SK-N-SH (cell line): ENCODE data around the gene NAA10. TPM values are rescaled to one million over a fixed set of nuclear protein-coding genes. Genes with fewer than 3 reads are reported as not detected.
A peak's percentile ranks its signal among the peaks of the same experiment; 100 is the strongest.

Source experiments
- CTCF ChIA-PET: fragments of 300-600, 350-600 bp; formaldehyde crosslinking; extraction: SDS; loops from one replicate; lab custom pipeline; 2021; lab: Yijun Ruan, JAX
- POLR2A ChIA-PET: fragments of 350-600 bp; sonication (Branson Sonifier 250); formaldehyde crosslinking; extraction: SDS; loops from one replicate; lab custom pipeline; 2020; ENCODE audit warnings: antibody characterized with exemption, inconsistent platforms; lab: Yijun Ruan, JAX
- DNase-seq: peaks from one replicate; pipeline ENCODE4 v3.0.0; 2012
- H2AFZ ChIP-seq: fragments of 200-600 bp; sonication (generic); 2 replicates; pipeline ENCODE4 v1.8.1; 2016; ENCODE audit warnings: antibody characterized with exemption, mild to moderate bottlenecking, low read depth
- H3F3A ChIP-seq: fragments of 200-600 bp; sonication (generic); replicated peaks from 2 replicates; pipeline ENCODE3; 2016; ENCODE audit warnings: antibody characterized with exemption, mild to moderate bottlenecking; ENCODE audit not compliant: insufficient read depth
- H3K27ac ChIP-seq, 2 experiments: fragments of 200-500 bp in 1 of 2; fragments of 200-600 bp in 1 of 2; sonication (Bioruptor generic) in 1 of 2; sonication (generic), shearing (Covaris generic) in 1 of 2; 2 replicates each; pipeline versions ENCODE4 v1.5.1 to v1.6.1; 2014 to 2016; ENCODE audit warnings: low read depth in 2 of 2, inconsistent platforms in 1 of 2, low read length in 1 of 2, mild to moderate bottlenecking in 1 of 2, mixed read lengths in 1 of 2
- H3K27me3 ChIP-seq: fragments of 200-600 bp; sonication (generic), shearing (Covaris generic); 2 replicates; pipeline ENCODE4 v1.6.1; 2016; ENCODE audit warnings: mixed run types; ENCODE audit not compliant: insufficient read depth
- H3K36me3 ChIP-seq, 2 experiments: fragments of 200-500 bp in 1 of 2; fragments of 200-600 bp in 1 of 2; sonication (Bioruptor generic) in 1 of 2; sonication (generic) in 1 of 2; replicated peaks in 1 of 2; 2 replicates each; pipeline versions ENCODE3 to v1.5.1; 2014 to 2016; ENCODE audit warnings: low read length in 1 of 2, mild to moderate bottlenecking in 1 of 2; ENCODE audit not compliant: insufficient read depth in 2 of 2, control insufficient read depth in 1 of 2
- H3K4me1 ChIP-seq, 2 experiments: fragments of 200-500 bp in 1 of 2; fragments of 200-600 bp in 1 of 2; sonication (Bioruptor generic) in 1 of 2; sonication (generic), shearing (Covaris generic) in 1 of 2; 2 replicates each; pipeline versions ENCODE4 v1.5.1 to v1.6.1; 2014 to 2016; ENCODE audit warnings: low read depth in 1 of 2, low read length in 1 of 2, mixed run types in 1 of 2; ENCODE audit not compliant: insufficient read depth in 2 of 2, control insufficient read depth in 1 of 2
- H3K4me2 ChIP-seq: fragments of 200-600 bp; sonication (generic), shearing (Covaris generic); 2 replicates; pipeline ENCODE4 v1.6.1; 2017; ENCODE audit warnings: mixed run types
- H3K4me3 ChIP-seq, 2 experiments: fragments of 200-500 bp in 1 of 2; fragments of 200-600 bp in 1 of 2; sonication (Bioruptor generic) in 1 of 2; sonication (generic), shearing (Covaris generic) in 1 of 2; 2 replicates each; pipeline versions ENCODE4 v1.5.1 to v1.8.1; 2014 to 2016; ENCODE audit warnings: low read depth in 2 of 2, inconsistent platforms in 1 of 2, low read length in 1 of 2, mild to moderate bottlenecking in 1 of 2, mixed read lengths in 1 of 2, moderate library complexity in 1 of 2
- H3K79me2 ChIP-seq: fragments of 200-600 bp; sonication (generic); 2 replicates; pipeline ENCODE4 v1.8.1; 2017; ENCODE audit warnings: mild to moderate bottlenecking; ENCODE audit not compliant: insufficient read depth
- H3K9ac ChIP-seq: fragments of 200-600 bp; sonication (generic); 2 replicates; pipeline ENCODE4 v1.6.1; 2017; ENCODE audit warnings: mixed run types
- H3K9me2 ChIP-seq: fragments of 200-600 bp; sonication (generic); 2 replicates; pipeline ENCODE4 v1.6.1; 2017; ENCODE audit warnings: mixed run types
- H3K9me3 ChIP-seq: fragments of 200-600 bp; sonication (generic); 2 replicates; pipeline ENCODE4 v1.6.1; 2017; ENCODE audit warnings: mixed run types, mild to moderate bottlenecking, moderate library complexity
- H4K20me1 ChIP-seq: fragments of 200-600 bp; sonication (generic); 2 replicates; pipeline ENCODE4 v1.6.1; 2017; ENCODE audit warnings: mild to moderate bottlenecking, mixed run types; ENCODE audit not compliant: insufficient read depth
- ELF1 ChIP-seq: IDR thresholded peaks from 2 replicates; pipeline ENCODE4 v1.4.0; 2012
- EZH2phosphoT487 ChIP-seq: fragments of 200-600 bp; sonication (generic); IDR thresholded peaks from 2 replicates; pipeline ENCODE4 v1.6.1; 2017; ENCODE audit warnings: low read depth, mixed run types, mild to moderate bottlenecking, antibody characterized with exemption, moderate library complexity, borderline replicate concordance
- FOXJ3 ChIP-seq: sonication (generic); formaldehyde crosslinking; IDR thresholded peaks from 2 replicates; pipeline ENCODE4 v1.5.1; 2020; ENCODE audit warnings: mild to moderate bottlenecking, missing genetic modification reagents
- GATA2 ChIP-seq: sonication (generic); formaldehyde crosslinking; IDR thresholded peaks from 2 replicates; pipeline ENCODE4 v1.5.0; 2020; ENCODE audit warnings: mild to moderate bottlenecking, missing genetic modification reagents
- POLR2AphosphoS5 ChIP-seq: IDR thresholded peaks from 2 replicates; pipeline ENCODE4 v1.6.1; 2012; ENCODE audit warnings: low read depth, low read length
- RAD21 ChIP-seq: IDR thresholded peaks from 2 replicates; pipeline ENCODE4 v1.6.1; 2012; ENCODE audit warnings: mild to moderate bottlenecking, low read length
- RCOR1 ChIP-seq: fragments of 150-350 bp; IDR thresholded peaks from 2 replicates; pipeline ENCODE4 v1.6.1; 2017; ENCODE audit warnings: antibody characterized with exemption, low read length
- SMC3 ChIP-seq: IDR thresholded peaks from 2 replicates; pipeline ENCODE4 v1.6.1; 2012; ENCODE audit warnings: low read depth, low read length, improper control_type of control experiment
- TCF12 ChIP-seq: IDR thresholded peaks from 2 replicates; pipeline ENCODE4 v1.4.0; 2012
- TEAD4 ChIP-seq: IDR thresholded peaks from 2 replicates; pipeline ENCODE4 v1.4.0; 2012; ENCODE audit warnings: mild to moderate bottlenecking, borderline replicate concordance; ENCODE audit not compliant: insufficient read depth
- USF1 ChIP-seq: IDR thresholded peaks from 2 replicates; pipeline ENCODE4 v1.4.0; 2012; ENCODE audit warnings: low read depth, borderline replicate concordance
- WGBS: methylation state at CpG from one replicate; pipeline ENCODE4 v1.1.6; 2017; ENCODE audit warnings: low lambda C conversion rate; 5-methylcytosine and 5-hydroxymethylcytosine counted together
- polyA plus RNA-seq, 3 experiments: library from polyadenylated mRNA; depleted of rRNA; stranded (reverse); fragments of >200 nt; gene quantifications; 2 replicates each; pipeline ENCODE4 v1.2.3, GENCODE V29; 2012

NAA10 gene
- polyA plus RNA-seq, 1 of the 3 experiments (the other 2 are of a cell fraction): 229 TPM

DNA sequence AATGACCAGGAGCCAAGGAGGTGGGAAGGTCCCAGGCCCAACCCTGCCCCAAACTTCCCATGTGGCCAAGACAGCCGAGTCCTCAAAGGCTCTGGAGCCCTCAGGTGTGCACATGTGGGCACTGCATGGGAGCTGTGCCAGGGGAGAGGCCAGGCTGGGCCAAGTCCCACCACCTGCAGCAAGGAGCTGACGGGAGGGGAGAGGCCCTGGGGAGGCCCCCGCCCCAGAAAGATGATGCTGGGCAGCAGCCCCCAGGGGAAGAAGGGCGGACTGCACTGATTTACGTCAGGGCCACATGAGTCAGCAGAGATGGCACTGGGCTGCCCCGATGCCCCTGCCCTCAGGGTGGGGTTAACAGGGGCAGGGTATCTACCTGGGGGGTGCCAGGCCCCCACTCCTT lies 50.2 kb downstream of the NAA10 start:
- no peak for DNase-seq
- H3K4me2 ChIP-seq: no peak overlapping the region
- 43% methylated on average over 1 of the region's 6 CpGs for WGBS
- H3K79me2 ChIP-seq: no peaks in the 10 kb centered on the region
- ChIA-PET POLR2A (interaction anchor here (1.1 kb wide), 1 partner anchor 10 kb away, joined by 3 read pairs; no protein-coding TSS in a partner anchor), CTCF (interaction anchor here (0.6 to 1.4 kb wide), 7 partner anchors 8 to 131 kb away, joined by 3 to 4 read pairs (median 3); no protein-coding TSS in a partner anchor)
- peaks cover 0 to 38% of the 10 kb centered on the region in 2 experiments; a peak in 1 of 4 replicates for H3K4me1 ChIP-seq
- no peaks in the 10 kb centered on the region for H3K36me3 ChIP-seq
- H3K9me3 ChIP-seq: no peaks in the 10 kb centered on the region
- peaks cover 45% of the 10 kb centered on the region for H3K27me3 ChIP-seq
- H3K4me3 ChIP-seq: peak overlapping the region in 1 of 2 experiments; percentile 44; a peak in 1 of 4 replicates
- TF ChIP-seq EZH2phosphoT487: no peak
- peak; percentile 55 for TF ChIP-seq RAD21
- TF ChIP-seq TCF12: no peak
- TF ChIP-seq SMC3: peak; percentile 38
- TF ChIP-seq ELF1: no peak
- TF ChIP-seq POLR2AphosphoS5: no peak
- no peaks in the 10 kb centered on the region for H3K9me2 ChIP-seq
- no peaks in the 10 kb centered on the region for H3F3A ChIP-seq
- no peaks in the 10 kb centered on the region for H4K20me1 ChIP-seq
- no peak overlapping the region for H3K9ac ChIP-seq
- H2AFZ ChIP-seq: no peak overlapping the region
- 0 out of 4 replicates have a peak overlapping the region, but pooled peaks of 1 of the 2 experiments have one; percentile 22 for H3K27ac ChIP-seq

DNA sequence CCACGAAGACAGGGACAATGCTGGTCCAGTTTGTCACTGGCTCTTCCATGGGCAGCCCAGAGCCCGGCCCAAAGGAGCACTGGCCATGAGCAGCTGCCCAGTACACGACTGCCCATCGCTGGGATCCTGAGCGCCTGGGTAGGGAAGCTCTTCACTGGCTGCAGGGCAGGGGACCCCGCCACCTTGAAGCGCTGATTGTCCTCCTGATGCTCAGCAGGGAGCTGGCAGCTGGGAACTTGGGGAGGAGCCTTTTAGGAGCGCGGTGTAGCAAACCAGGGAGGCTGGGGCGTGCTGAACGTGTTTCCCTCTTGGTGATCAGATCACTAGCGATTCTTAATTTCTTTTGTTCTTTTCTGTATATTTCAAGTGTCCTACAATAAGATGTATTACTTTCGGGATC lies 50.7 kb downstream of the NAA10 start:
- no peak for TF ChIP-seq SMC3
- no peak for TF ChIP-seq RCOR1
- TF ChIP-seq FOXJ3: no peak
- no peak for TF ChIP-seq TEAD4
- no peak for TF ChIP-seq USF1
- TF ChIP-seq GATA2 (CRISPR knock-in tag): no peak
- peaks cover 47% of the 10 kb centered on the region for H3K27me3 ChIP-seq
- H3K9me3 ChIP-seq: no peaks in the 10 kb centered on the region
- no peaks in the 10 kb centered on the region for H3K9me2 ChIP-seq
- DNase-seq: no peak
- no peak overlapping the region for H3K9ac ChIP-seq
- CTCF ChIA-PET: interaction anchor here (1.4 kb wide), 3 partner anchors 8 to 39 kb away, joined by 3 to 4 read pairs (median 4); no protein-coding TSS in a partner anchor
- no peaks in the 10 kb centered on the region for H3K36me3 ChIP-seq
- 0 out of 4 replicates have a peak overlapping the region, but pooled peaks of 1 of the 2 experiments have one; percentile 22 for H3K27ac ChIP-seq
- H4K20me1 ChIP-seq: no peaks in the 10 kb centered on the region
- H2AFZ ChIP-seq: no peak overlapping the region
- WGBS: 49% methylated on average over 10 of the region's 13 CpGs
- no peak overlapping the region for H3K4me2 ChIP-seq
- POLR2A ChIA-PET: no interaction called here
- H3K4me3 ChIP-seq: no peak overlapping the region
- H3K4me1 ChIP-seq: peaks cover 0 to 42% of the 10 kb centered on the region in 2 experiments; a peak in 1 of 4 replicates
- no peaks in the 10 kb centered on the region for H3F3A ChIP-seq
- H3K79me2 ChIP-seq: no peaks in the 10 kb centered on the region
